Chondrocyte (in vitro differentiated cells): ENCODE data around the gene KHNYN. TPM values are rescaled to one million over a fixed set of nuclear protein-coding genes. Genes with fewer than 3 reads are reported as not detected.

Experiments
- DNase-seq: peaks from one replicate; pipeline ENCODE4 v3.0.0; 2021; ENCODE audit warnings: mixed read lengths, low spot score
- H3K27ac Mint-ChIP-seq: one replicate; pipeline ENCODE4 v1.8.0; 2021; ENCODE audit warnings: mild to moderate bottlenecking, moderate library complexity, mixed read lengths; ENCODE audit not compliant: unreplicated experiment
- H3K27me3 Mint-ChIP-seq: 2 replicates; pipeline ENCODE4 v1.8.0; 2021; ENCODE audit warnings: low read depth, mixed read lengths
- H3K36me3 Mint-ChIP-seq: 2 replicates; pipeline ENCODE4 v1.8.0; 2021; ENCODE audit warnings: low read depth, mixed read lengths
- H3K4me1 Mint-ChIP-seq: 2 replicates; pipeline ENCODE4 v1.8.0; 2021; ENCODE audit warnings: low read depth, mild to moderate bottlenecking, mixed read lengths
- H3K4me3 Mint-ChIP-seq: one replicate; pipeline ENCODE4 v1.8.0; 2021; ENCODE audit warnings: mild to moderate bottlenecking, moderate library complexity, mixed read lengths; ENCODE audit not compliant: unreplicated experiment
- H3K9me3 Mint-ChIP-seq: 2 replicates; pipeline ENCODE4 v1.8.0; 2021; ENCODE audit warnings: low read depth, mixed read lengths
- long read RNA-seq: library from polyadenylated mRNA; stranded (forward); transcript quantifications from one replicate; pipeline ENCODE4 v2.0.0, GENCODE V29; 2021
- total RNA-seq: library from RNA; stranded (reverse); gene quantifications from 3 replicates; pipeline ENCODE4 v1.2.1, GENCODE V29; 2021
- TF ChIP-seq, protein P1 (sequence below): fragments of 200-600 bp; sonication (generic); IDR thresholded peaks from 2 replicates; pipeline ENCODE4 v1.5.0; 2021; ENCODE audit warnings: antibody characterized with exemption, mild to moderate bottlenecking, moderate library complexity

The KHNYN gene
- total RNA-seq, result 44.4 to 53.8 TPM (median 53.7 TPM) in 3 replicates
- long read RNA-seq, transcript KHNYN-202 (8 exons, 3,359 nt), result major isoform, 41 of 88 reads
- long read RNA-seq, partial matches to known transcripts, result 23 of 88 reads
- long read RNA-seq, other reads (novel, unspliced or antisense), result 22 of 88 reads

DNA sequence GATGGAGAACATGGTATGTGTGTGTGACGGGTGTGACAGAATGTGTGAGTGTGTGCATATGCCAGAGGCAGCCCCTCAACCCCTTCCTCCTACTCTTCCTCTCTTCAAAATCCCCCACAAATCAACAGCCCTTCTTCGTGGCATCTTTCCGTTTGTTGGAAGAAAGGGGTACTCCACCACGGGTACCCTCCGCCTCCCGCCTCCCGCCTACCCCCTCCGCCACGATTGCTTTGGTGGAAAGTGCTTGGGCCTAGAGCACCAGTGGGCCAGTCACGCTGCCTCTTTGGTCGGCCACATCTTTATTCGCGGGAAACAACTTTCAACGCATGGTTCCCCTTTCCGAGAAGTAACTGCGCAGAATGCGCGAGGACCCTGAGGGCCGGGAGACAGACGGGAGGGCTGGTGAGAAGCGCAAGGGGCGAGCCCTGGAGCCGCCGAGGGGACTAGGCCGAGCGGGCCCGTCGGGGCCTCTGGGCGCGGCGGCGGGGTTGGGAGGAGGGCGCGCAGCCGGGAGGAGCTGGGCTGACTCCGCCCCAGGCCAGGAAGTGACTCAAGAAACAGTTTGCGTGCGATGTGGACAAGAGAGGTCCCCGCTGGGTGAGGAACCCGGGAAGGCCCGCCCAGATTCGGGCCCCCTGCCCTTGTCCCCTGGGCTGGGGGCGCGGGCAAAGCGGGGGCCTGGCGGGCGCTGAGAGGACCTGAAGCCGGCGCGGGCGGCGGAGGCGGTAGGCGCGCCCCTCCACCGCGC lies at the start of gene KHNYN, which contains the start of gene CBLN3:
KHNYN (plus strand) TSS at position 560 of the 748 bp plus-strand sequence. CDS start 777 bp downstream, outside the sequence.
CBLN3 (minus strand) TSS at position 274 of the 748 bp plus-strand sequence. CDS start 614 bp downstream, outside the sequence.
- no peaks in the 10 kb centered on the region for H3K27me3 Mint-ChIP-seq
- H3K4me3 Mint-ChIP-seq, result peak within 1 kb of the TSS; percentile 88
- TF ChIP-seq, protein P1, sequence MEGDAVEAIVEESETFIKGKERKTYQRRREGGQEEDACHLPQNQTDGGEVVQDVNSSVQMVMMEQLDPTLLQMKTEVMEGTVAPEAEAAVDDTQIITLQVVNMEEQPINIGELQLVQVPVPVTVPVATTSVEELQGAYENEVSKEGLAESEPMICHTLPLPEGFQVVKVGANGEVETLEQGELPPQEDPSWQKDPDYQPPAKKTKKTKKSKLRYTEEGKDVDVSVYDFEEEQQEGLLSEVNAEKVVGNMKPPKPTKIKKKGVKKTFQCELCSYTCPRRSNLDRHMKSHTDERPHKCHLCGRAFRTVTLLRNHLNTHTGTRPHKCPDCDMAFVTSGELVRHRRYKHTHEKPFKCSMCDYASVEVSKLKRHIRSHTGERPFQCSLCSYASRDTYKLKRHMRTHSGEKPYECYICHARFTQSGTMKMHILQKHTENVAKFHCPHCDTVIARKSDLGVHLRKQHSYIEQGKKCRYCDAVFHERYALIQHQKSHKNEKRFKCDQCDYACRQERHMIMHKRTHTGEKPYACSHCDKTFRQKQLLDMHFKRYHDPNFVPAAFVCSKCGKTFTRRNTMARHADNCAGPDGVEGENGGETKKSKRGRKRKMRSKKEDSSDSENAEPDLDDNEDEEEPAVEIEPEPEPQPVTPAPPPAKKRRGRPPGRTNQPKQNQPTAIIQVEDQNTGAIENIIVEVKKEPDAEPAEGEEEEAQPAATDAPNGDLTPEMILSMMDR, result no peak
- peaks cover 54% of the 10 kb centered on the region for H3K4me1 Mint-ChIP-seq
- peak within 1 kb of the TSS; percentile 98 for H3K27ac Mint-ChIP-seq
- peaks cover 3% of the 10 kb centered on the region for H3K9me3 Mint-ChIP-seq
- H3K36me3 Mint-ChIP-seq, result peaks cover 17% of the 10 kb centered on the region
- DNase-seq, result peak; percentile 97

DNA sequence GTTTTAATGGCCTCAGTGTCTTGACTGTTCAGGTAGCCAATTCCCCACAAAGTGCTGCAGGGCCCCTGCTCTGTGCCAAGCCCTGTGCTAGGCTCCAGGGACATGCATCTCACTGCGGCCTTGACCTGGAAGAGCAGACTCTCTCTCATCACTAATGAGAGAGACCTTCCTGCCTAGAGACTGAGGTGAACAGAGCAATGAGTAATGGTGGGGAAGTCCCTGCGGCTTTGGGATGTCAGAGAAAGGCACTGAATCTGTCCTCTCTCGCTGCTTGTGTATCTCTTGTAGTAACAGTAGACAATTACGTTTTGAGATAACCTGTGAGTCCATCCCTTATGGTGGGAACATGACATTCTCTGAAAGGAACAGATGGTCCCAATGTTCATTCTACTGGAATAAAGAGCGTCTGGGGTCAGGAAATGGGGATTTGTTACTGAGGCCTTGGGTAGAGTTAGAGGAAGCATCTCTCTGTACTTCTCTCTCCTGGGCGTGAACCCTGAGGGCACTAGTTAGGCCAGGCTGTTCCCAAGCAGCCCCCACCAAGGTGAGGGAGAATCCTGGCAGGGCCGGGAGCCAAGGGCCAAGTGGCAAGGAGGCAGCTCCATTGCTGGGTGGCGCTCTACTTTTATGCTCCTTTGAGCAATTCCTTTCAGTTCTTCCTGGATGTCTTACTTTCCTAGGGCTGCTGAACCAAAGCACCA lies 48.2 kb upstream of the KHNYN start:
- Mint-ChIP-seq H3K27me3 (no peaks in the 10 kb centered on the region), H3K4me1 (no peaks in the 10 kb centered on the region), H3K4me3 (no peak overlapping the region), H3K36me3 (peaks cover 3% of the 10 kb centered on the region), H3K27ac (no peak overlapping the region), H3K9me3 (no peaks in the 10 kb centered on the region)
- no peak for DNase-seq
- TF ChIP-seq, protein P1, result no peak

DNA sequence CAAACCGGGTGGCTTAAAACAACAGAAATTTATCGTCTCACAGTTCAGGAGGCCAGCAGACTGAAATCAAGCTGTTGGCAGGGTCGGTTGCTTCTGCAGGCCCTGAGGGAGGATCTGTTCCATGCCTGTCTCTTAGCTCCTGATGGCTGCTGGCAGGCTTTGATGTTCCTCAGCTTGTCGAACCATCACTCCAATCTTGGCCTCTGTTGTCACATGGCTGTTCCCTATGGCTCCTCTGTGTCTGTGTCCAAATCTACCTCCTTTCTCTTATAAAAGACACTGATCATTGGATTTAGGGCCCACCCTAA lies 47.7 kb upstream of the KHNYN start:
- H3K27ac Mint-ChIP-seq, result no peak overlapping the region
- peaks cover 2% of the 10 kb centered on the region for H3K36me3 Mint-ChIP-seq
- no peaks in the 10 kb centered on the region for H3K9me3 Mint-ChIP-seq
- no peak for DNase-seq
- no peaks in the 10 kb centered on the region for H3K4me1 Mint-ChIP-seq
- H3K27me3 Mint-ChIP-seq, result no peaks in the 10 kb centered on the region
- TF ChIP-seq, protein P1, result no peak
- no peak overlapping the region for H3K4me3 Mint-ChIP-seq

DNA sequence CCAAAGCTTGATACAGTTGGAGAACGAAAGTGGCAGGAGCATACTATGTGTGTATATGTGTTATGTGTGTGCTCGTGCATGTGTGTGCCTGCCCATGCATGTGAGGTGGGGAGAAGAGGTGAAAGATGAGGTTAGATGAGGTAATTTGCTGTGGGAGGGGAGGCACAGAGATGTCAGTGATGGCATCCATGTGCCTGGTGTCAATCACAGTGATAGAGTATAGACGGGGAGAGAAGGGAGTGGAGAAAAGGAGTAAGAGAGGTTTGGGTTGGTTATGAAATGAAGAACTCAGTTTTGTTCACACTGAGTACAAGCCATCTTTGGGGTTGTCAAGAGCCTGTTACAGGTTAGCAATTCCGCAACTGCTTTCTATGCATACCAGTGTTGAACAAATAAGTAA lies 45.6 kb upstream of the KHNYN start:
- no peaks in the 10 kb centered on the region for H3K36me3 Mint-ChIP-seq

DNA sequence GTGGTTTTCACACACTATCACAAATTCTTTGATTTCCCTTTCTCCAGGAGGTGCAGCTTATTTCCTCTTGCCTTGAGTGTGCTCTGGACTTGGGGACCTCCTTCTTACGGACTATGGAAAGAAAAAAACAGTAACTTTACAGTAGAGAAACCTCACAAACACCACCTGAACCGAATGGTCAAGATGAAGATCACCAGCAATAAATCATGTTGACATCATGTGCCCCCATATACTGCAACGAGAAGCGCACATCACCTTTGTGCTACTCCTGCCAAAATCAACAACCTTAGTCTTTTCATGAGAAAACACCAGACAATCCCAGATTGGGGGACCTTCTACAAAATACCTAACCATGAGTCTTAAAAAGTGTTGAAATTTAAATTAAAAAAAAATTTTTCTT lies 44.2 kb upstream of the KHNYN start:
- Mint-ChIP-seq H3K27me3 (no peaks in the 10 kb centered on the region), H3K27ac (no peak overlapping the region), H3K4me3 (no peak overlapping the region), H3K4me1 (no peaks in the 10 kb centered on the region), H3K36me3 (no peaks in the 10 kb centered on the region), H3K9me3 (no peaks in the 10 kb centered on the region)
- no peak for DNase-seq
- TF ChIP-seq, protein P1, result no peak

More for the DNA sequence above, 45.6 kb upstream of the KHNYN start:
- Mint-ChIP-seq H3K9me3 (no peaks in the 10 kb centered on the region), H3K27me3 (no peaks in the 10 kb centered on the region), H3K27ac (no peak overlapping the region), H3K4me3 (no peak overlapping the region), H3K4me1 (no peaks in the 10 kb centered on the region)
- TF ChIP-seq, protein P1, result no peak
- no peak for DNase-seq
